HepG2 (cell line): ENCODE results near the gene CKAP2. TPM values are rescaled to one million over a fixed set of nuclear protein-coding genes. Genes with fewer than 3 reads are reported as not detected.

Experiments
- ATAC-seq: fragments of 200-7000 bp; cut with Tn5 transposase; 3 replicates; pipeline ENCODE4 v1.9.1; 2020; ENCODE audit warnings: mild to moderate bottlenecking, moderate library complexity
- BruUV-seq: library from RNA; stranded (reverse); fragments of 400-500 nt; replicated peaks from 2 replicates; lab custom pipeline; 2021; lab: Mats Ljungman, UMichigan
- CTCF ChIA-PET: fragments of 300-600 bp; formaldehyde crosslinking; extraction: SDS; loops from one replicate; lab custom pipeline; 2021; ENCODE audit warnings: low total read pairs, inconsistent platforms, low intra/inter-chr PET ratio; lab: Yijun Ruan, JAX
- POLR2A ChIA-PET: fragments of 350-600 bp; sonication (Branson Sonifier 250); formaldehyde crosslinking; loops from one replicate; lab custom pipeline; 2020; ENCODE audit warnings: antibody characterized with exemption, inconsistent platforms; lab: Yijun Ruan, JAX
- DNase-seq: peaks from one replicate; pipeline ENCODE4 v3.0.0-alpha.2; 2015; ENCODE audit warnings: low spot score
- FAIRE-seq: peaks from 3 replicates; lab custom pipeline; 2011; peaks lifted over from hg19 to GRCh38; lab: Jason Lieb, UNC
- H2AFZ ChIP-seq: one replicate; pipeline ENCODE4 v1.6.1; 2011; ENCODE audit warnings: low read length, inconsistent platforms
- H3K27ac ChIP-seq: fragments of 300-600 bp; 3 replicates; pipeline ENCODE4 v1.8.0; 2011; ENCODE audit warnings: mixed run types, mild to moderate bottlenecking, mixed read lengths, low read length, inconsistent platforms; ENCODE audit not compliant: insufficient read depth; ENCODE audit errors: extremely low read length
- H3K27me3 ChIP-seq, 2 experiments: fragments of 200-600 bp in 1 of 2; 2 replicates in 1 of 2; 3 replicates in 1 of 2; pipeline versions ENCODE4 v1.6.0 to v1.8.0; 2011; ENCODE audit warnings: low read length in 2 of 2, mild to moderate bottlenecking in 2 of 2, moderate library complexity in 2 of 2, inconsistent platforms in 1 of 2; ENCODE audit not compliant: insufficient read depth in 2 of 2, control insufficient read depth in 1 of 2
- H3K36me3 ChIP-seq, 2 experiments: fragments of 200-600 bp in 1 of 2; replicated peaks in 1 of 2; 2 replicates in 1 of 2; 3 replicates in 1 of 2; pipeline versions ENCODE4 v1.5.1 to v1.8.0; 2011; ENCODE audit warnings: low read length in 2 of 2, inconsistent platforms in 1 of 2; ENCODE audit not compliant: insufficient read depth in 2 of 2, control insufficient read depth in 1 of 2
- H3K4me1 ChIP-seq: 2 replicates; pipeline ENCODE4 v1.5.1; 2012; ENCODE audit warnings: low read length, inconsistent platforms; ENCODE audit not compliant: insufficient read depth
- H3K4me2 ChIP-seq: 2 replicates; pipeline ENCODE4 v1.6.0; 2011; ENCODE audit warnings: low read depth, low read length, inconsistent platforms
- H3K4me3 ChIP-seq, 3 experiments: fragments of 200-600 bp in 1 of 3; sonication (generic), shearing (Covaris generic) in 1 of 3; replicated peaks in 1 of 3; 2 replicates each; pipeline ENCODE4 v1.5.1; 2011 to 2016; ENCODE audit warnings: low read length in 3 of 3, inconsistent platforms in 2 of 3, low read depth in 2 of 3, mild to moderate bottlenecking in 2 of 3, control low read depth in 1 of 3, mixed read lengths in 1 of 3; ENCODE audit not compliant: insufficient read depth in 1 of 3
- H3K79me2 ChIP-seq: one replicate; pipeline ENCODE4 v1.6.1; 2011; ENCODE audit warnings: low read length, inconsistent platforms; ENCODE audit not compliant: insufficient read depth
- H3K9ac ChIP-seq: 2 replicates; pipeline ENCODE4 v1.6.0; 2011; ENCODE audit warnings: mild to moderate bottlenecking, low read depth, low read length, inconsistent platforms; ENCODE audit not compliant: insufficient read depth
- H3K9me3 ChIP-seq: 2 replicates; pipeline ENCODE4 v1.5.1; 2012; ENCODE audit warnings: mild to moderate bottlenecking, low read length
- H4K20me1 ChIP-seq: 2 replicates; pipeline ENCODE4 v1.6.0; 2011; ENCODE audit warnings: inconsistent platforms, mild to moderate bottlenecking, low read length, moderate library complexity; ENCODE audit not compliant: insufficient read depth
- NFE2 ChIP-seq: sonication (generic); formaldehyde crosslinking; IDR thresholded peaks from 2 replicates; pipeline ENCODE4 v1.4.0; 2020; ENCODE audit warnings: missing genetic modification reagents
- NR2F1 ChIP-seq, 2 experiments: fragments of 450-650 bp in 1 of 2; formaldehyde crosslinking in 1 of 2; IDR thresholded peaks; 2 replicates each; pipeline versions ENCODE4 v1.5.0 to v1.6.1; 2016 to 2020; ENCODE audit warnings: mild to moderate bottlenecking in 1 of 2, missing compliant biosample characterization in 1 of 2, missing genetic modification reagents in 1 of 2, moderate library complexity in 1 of 2
- RBFOX2 ChIP-seq: fragments of 200-400 bp; formaldehyde crosslinking; IDR thresholded peaks from 2 replicates; pipeline ENCODE4 v1.6.1; 2017; ENCODE audit warnings: low read depth, mild to moderate bottlenecking, low read length
- RNF2 ChIP-seq: fragments of 450-650 bp; conservative IDR thresholded peaks from 2 replicates; pipeline ENCODE4 v1.6.1; 2016; ENCODE audit warnings: low read depth
- ZNF205 ChIP-seq: IDR thresholded peaks from 2 replicates; pipeline ENCODE4 v1.6.1; 2018; ENCODE audit warnings: missing biosample characterization, missing genetic modification reagents
- ZNF451 ChIP-seq: sonication (generic); formaldehyde crosslinking; IDR thresholded peaks from 2 replicates; pipeline ENCODE4 v1.5.0; 2020; ENCODE audit warnings: mild to moderate bottlenecking, missing genetic modification reagents
- ZNF543 ChIP-seq: sonication (generic); formaldehyde crosslinking; IDR thresholded peaks from 2 replicates; pipeline ENCODE4 v1.4.0; 2020; ENCODE audit warnings: mild to moderate bottlenecking, missing genetic modification reagents
- ZSCAN12 ChIP-seq: sonication (generic); formaldehyde crosslinking; IDR thresholded peaks from 2 replicates; pipeline ENCODE4 v1.9.0; 2021; ENCODE audit warnings: mild to moderate bottlenecking, missing genetic modification reagents
- WGBS: methylation state at CpG from one replicate; pipeline ENCODE4 v1.1.6; 2017; ENCODE audit warnings: low lambda C conversion rate; 5-methylcytosine and 5-hydroxymethylcytosine counted together
- in situ Hi-C: cut with HindIII; loops from 2 replicates; pipeline ENCODE4 v1.10.0; 2017; ENCODE audit warnings: low pct_unique_long_range_greater_than_20kb; ENCODE audit not compliant: extremely low pct_ligation_motif_present
- intact Hi-C: fragments of 100-400 bp; cut with micrococcal nuclease; formaldehyde crosslinking; loops from one replicate; pipeline ENCODE4 v1.10.0; 2022; ENCODE audit not compliant: unreplicated experiment
- polyA plus RNA-seq, 8 experiments: library from polyadenylated mRNA; depleted of rRNA in 3 of 8; stranded (reverse) in 7 of 8; unstranded in 1 of 8; fragments of >200 nt; fragmentation: Illumina TruSeq in 4 of 8; extraction: Trizol in 4 of 8; gene quantifications; 2 replicates each; pipeline versions ENCODE4 v1.2.1 to v1.2.3, GENCODE V29; 2011 to 2016; ENCODE audit warnings: low read depth in 4 of 8, missing spikeins in 1 of 8, mixed read lengths in 1 of 8; ENCODE audit not compliant: insufficient read depth in 1 of 8
- total RNA-seq, 5 experiments: library from RNA; depleted of rRNA; stranded (reverse); fragments of >200 nt; fragmentation: Illumina TruSeq; extraction: Trizol; gene quantifications; 2 replicates each; pipeline ENCODE4 v1.2.3, GENCODE V29; 2016; ENCODE audit warnings: low read depth in 1 of 5
- TF ChIP-seq, protein P1 (sequence below): sonication (generic); formaldehyde crosslinking; IDR thresholded peaks from 2 replicates; pipeline ENCODE4 v1.4.0; 2020; ENCODE audit warnings: mild to moderate bottlenecking, missing genetic modification reagents
- TF ChIP-seq, protein P2 (sequence below): sonication (generic); formaldehyde crosslinking; IDR thresholded peaks from one replicate; pipeline ENCODE4 v1.5.1; 2020; ENCODE audit warnings: mild to moderate bottlenecking, missing genetic modification reagents; ENCODE audit errors: not compliant biosample characterization
- TF ChIP-seq, protein P3 (sequence below): sonication (generic); formaldehyde crosslinking; conservative IDR thresholded peaks from 2 replicates; pipeline ENCODE4 v1.4.0; 2020; ENCODE audit warnings: missing genetic modification reagents
- TF ChIP-seq, protein P4 (sequence below): IDR thresholded peaks from 2 replicates; pipeline ENCODE4 v1.6.1; 2016
- TF ChIP-seq, protein P5 (sequence below): sonication (generic); formaldehyde crosslinking; IDR thresholded peaks from 2 replicates; pipeline ENCODE4 v1.5.0; 2020; ENCODE audit warnings: missing genetic modification reagents

The CKAP2 gene
- total and polyA plus RNA-seq, 2 of the 13 experiments (the other 11 are each of a cell fraction or from before 2014, with no cell fraction given) = 6.7 to 40.3 TPM

DNA sequence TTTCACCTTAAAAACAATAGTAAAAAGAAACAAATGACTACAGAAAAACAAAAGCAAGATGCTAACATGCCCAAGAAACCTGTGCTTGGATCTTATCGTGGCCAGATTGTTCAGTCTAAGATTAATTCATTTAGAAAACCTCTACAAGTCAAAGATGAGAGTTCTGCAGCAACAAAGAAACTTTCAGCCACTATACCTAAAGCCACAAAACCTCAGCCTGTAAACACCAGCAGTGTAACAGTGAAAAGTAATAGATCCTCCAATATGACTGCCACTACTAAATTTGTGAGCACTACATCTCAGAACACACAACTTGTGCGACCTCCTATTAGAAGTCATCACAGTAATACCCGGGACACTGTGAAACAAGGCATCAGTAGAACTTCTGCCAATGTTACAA lies 6.0 kb downstream of the CKAP2 start:
- Histone ChIP-seq H3K27ac (no peak overlapping the region), H4K20me1 (no peaks in the 10 kb centered on the region), H3K27me3 (no peaks in the 10 kb centered on the region), H3K9me3 (no peaks in the 10 kb centered on the region), H3K4me3 (no peak overlapping the region), H3K9ac (no peak overlapping the region), H3K79me2 (peaks cover 32% of the 10 kb centered on the region), H3K4me1 (peaks cover 45% of the 10 kb centered on the region), H3K4me2 (no peak overlapping the region), H3K36me3 (peaks cover 4 to 55% of the 10 kb centered on the region in 2 experiments), H2AFZ (no peak overlapping the region)
- in situ Hi-C loops (loop anchor here (25.0 kb wide), 1 partner anchor 449 kb away; the partner anchor contains the start of genes ALG11, ATP7B and UTP14C), intact Hi-C loops (no loop called here)
- ATAC-seq = no peak
- CTCF ChIA-PET = no interaction called here
- BruUV-seq = TSS peak; percentile 24
- WGBS = 96% methylated on average over 3 of the region's 3 CpGs
- FAIRE-seq = no peak
- no peak for DNase-seq
- POLR2A ChIA-PET = no interaction called here
- TF ChIP-seq, protein P1, sequence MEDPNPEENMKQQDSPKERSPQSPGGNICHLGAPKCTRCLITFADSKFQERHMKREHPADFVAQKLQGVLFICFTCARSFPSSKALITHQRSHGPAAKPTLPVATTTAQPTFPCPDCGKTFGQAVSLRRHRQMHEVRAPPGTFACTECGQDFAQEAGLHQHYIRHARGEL = no peak
- TF ChIP-seq RBFOX2 (no peak), RNF2 (no peak), ZNF543 (CRISPR knock-in tag) (no peak), NFE2 (CRISPR knock-in tag) (no peak), ZSCAN12 (CRISPR knock-in tag) (no peak), ZNF205 (CRISPR knock-in tag) (no peak), ZNF451 (CRISPR knock-in tag) (no peak), NR2F1 (CRISPR knock-in tag; IDR thresholded peaks at IDR 0.05) (no peak)
- TF ChIP-seq, protein P2, sequence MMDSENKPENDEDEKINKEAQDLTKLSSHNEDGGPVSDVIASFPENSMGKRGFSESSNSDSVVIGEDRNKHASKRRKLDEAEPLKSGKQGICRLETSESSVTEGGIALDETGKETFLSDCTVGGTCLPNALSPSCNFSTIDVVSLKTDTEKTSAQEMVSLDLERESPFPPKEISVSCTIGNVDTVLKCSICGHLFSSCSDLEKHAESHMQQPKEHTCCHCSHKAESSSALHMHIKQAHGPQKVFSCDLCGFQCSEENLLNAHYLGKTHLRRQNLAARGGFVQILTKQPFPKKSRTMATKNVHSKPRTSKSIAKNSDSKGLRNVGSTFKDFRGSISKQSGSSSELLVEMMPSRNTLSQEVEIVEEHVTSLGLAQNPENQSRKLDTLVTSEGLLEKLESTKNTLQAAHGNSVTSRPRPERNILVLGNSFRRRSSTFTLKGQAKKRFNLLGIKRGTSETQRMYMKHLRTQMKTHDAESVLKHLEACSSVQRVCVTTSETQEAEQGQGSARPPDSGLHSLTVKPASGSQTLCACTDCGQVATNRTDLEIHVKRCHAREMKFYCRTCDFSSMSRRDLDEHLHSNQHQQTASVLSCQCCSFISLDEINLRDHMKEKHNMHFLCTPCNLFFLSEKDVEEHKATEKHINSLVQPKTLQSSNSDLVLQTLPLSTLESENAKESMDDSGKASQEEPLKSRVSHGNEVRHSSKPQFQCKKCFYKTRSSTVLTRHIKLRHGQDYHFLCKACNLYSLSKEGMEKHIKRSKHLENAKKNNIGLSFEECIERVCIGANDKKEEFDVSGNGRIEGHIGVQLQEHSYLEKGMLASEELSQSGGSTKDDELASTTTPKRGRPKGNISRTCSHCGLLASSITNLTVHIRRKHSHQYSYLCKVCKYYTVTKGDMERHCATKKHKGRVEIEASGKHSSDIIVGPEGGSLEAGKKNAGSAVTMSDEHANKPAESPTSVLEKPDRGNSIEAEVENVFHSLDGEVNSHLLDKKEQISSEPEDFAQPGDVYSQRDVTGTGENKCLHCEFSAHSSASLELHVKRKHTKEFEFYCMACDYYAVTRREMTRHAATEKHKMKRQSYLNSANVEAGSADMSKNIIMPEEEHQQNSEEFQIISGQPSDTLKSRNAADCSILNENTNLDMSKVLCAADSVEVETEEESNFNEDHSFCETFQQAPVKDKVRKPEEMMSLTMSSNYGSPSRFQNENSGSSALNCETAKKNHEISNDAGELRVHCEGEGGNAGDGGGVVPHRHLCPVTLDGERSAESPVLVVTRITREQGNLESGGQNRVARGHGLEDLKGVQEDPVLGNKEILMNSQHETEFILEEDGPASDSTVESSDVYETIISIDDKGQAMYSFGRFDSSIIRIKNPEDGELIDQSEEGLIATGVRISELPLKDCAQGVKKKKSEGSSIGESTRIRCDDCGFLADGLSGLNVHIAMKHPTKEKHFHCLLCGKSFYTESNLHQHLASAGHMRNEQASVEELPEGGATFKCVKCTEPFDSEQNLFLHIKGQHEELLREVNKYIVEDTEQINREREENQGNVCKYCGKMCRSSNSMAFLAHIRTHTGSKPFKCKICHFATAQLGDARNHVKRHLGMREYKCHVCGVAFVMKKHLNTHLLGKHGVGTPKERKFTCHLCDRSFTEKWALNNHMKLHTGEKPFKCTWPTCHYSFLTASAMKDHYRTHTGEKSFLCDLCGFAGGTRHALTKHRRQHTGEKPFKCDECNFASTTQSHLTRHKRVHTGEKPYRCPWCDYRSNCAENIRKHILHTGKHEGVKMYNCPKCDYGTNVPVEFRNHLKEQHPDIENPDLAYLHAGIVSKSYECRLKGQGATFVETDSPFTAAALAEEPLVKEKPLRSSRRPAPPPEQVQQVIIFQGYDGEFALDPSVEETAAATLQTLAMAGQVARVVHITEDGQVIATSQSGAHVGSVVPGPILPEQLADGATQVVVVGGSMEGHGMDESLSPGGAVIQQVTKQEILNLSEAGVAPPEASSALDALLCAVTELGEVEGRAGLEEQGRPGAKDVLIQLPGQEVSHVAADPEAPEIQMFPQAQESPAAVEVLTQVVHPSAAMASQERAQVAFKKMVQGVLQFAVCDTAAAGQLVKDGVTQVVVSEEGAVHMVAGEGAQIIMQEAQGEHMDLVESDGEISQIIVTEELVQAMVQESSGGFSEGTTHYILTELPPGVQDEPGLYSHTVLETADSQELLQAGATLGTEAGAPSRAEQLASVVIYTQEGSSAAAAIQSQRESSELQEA (CRISPR knock-in tag) = no peak
- TF ChIP-seq, protein P3, sequence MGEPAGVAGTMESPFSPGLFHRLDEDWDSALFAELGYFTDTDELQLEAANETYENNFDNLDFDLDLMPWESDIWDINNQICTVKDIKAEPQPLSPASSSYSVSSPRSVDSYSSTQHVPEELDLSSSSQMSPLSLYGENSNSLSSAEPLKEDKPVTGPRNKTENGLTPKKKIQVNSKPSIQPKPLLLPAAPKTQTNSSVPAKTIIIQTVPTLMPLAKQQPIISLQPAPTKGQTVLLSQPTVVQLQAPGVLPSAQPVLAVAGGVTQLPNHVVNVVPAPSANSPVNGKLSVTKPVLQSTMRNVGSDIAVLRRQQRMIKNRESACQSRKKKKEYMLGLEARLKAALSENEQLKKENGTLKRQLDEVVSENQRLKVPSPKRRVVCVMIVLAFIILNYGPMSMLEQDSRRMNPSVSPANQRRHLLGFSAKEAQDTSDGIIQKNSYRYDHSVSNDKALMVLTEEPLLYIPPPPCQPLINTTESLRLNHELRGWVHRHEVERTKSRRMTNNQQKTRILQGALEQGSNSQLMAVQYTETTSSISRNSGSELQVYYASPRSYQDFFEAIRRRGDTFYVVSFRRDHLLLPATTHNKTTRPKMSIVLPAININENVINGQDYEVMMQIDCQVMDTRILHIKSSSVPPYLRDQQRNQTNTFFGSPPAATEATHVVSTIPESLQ (CRISPR knock-in tag) = no peak
- TF ChIP-seq, protein P4, sequence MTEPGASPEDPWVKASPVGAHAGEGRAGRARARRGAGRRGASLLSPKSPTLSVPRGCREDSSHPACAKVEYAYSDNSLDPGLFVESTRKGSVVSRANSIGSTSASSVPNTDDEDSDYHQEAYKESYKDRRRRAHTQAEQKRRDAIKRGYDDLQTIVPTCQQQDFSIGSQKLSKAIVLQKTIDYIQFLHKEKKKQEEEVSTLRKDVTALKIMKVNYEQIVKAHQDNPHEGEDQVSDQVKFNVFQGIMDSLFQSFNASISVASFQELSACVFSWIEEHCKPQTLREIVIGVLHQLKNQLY (CRISPR knock-in tag) = no peak
- TF ChIP-seq, protein P5, sequence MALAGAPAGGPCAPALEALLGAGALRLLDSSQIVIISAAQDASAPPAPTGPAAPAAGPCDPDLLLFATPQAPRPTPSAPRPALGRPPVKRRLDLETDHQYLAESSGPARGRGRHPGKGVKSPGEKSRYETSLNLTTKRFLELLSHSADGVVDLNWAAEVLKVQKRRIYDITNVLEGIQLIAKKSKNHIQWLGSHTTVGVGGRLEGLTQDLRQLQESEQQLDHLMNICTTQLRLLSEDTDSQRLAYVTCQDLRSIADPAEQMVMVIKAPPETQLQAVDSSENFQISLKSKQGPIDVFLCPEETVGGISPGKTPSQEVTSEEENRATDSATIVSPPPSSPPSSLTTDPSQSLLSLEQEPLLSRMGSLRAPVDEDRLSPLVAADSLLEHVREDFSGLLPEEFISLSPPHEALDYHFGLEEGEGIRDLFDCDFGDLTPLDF (CRISPR knock-in tag) = no peak
